Activated CD8-positive, alpha-beta memory T cell treated with anti-CD3 and anti-CD28 coated beads, Interleukin-2, amount 50 U/mL, for 1 hour (primary cell): ENCODE data around the gene LHFPL2.

Source experiments
- DNase-seq: peaks from one replicate; pipeline ENCODE4 v3.0.0-alpha.2; 2020; ENCODE audit errors: extremely low read depth

Gene LHFPL2

GRCh38 chr5:78504704-78505677, 143.6 kb downstream of the LHFPL2 start:
- DNase-seq, result no peak

GRCh38 chr5:78503958-78504653, 144.5 kb downstream of the LHFPL2 start:
- DNase-seq, result no peak

- DNase-seq, result no peak
These were observed 146.9 kb downstream of the LHFPL2 start for GRCh38 chr5:78501411-78502352.

GRCh38 chr5:78500871-78501270, 147.7 kb downstream of the LHFPL2 start:
- no peak for DNase-seq

- DNase-seq, result no peak
These were observed 148.5 kb downstream of the LHFPL2 start for GRCh38 chr5:78500028-78500427.

- no peak for DNase-seq
These were observed 149.1 kb downstream of the LHFPL2 start for GRCh38 chr5:78499485-78499884.

GRCh38 chr5:78497573-78498533, 150.7 kb downstream of the LHFPL2 start:
- no peak for DNase-seq

GRCh38 chr5:78496373-78496772, 152.2 kb downstream of the LHFPL2 start:
- no peak for DNase-seq

GRCh38 chr5:78495800-78496199, 152.8 kb downstream of the LHFPL2 start:
- DNase-seq, result no peak

GRCh38 chr5:78492650-78493049, 155.9 kb downstream of the LHFPL2 start:
- DNase-seq, result no peak

- DNase-seq, result no peak
These were observed 156.3 kb downstream of the LHFPL2 start for GRCh38 chr5:78492224-78492623.

- DNase-seq, result no peak
These were observed 157.7 kb downstream of the LHFPL2 start for GRCh38 chr5:78490709-78491485.

GRCh38 chr5:78487846-78488245, 160.7 kb downstream of the LHFPL2 start:
- no peak for DNase-seq

GRCh38 chr5:78486218-78486617, 162.4 kb downstream of the LHFPL2 start:
- no peak for DNase-seq

- DNase-seq, result no peak
These were observed 164.6 kb downstream of the LHFPL2 start for GRCh38 chr5:78483809-78484521.

- no peak for DNase-seq
These were observed 165.6 kb downstream of the LHFPL2 start for GRCh38 chr5:78482948-78483347.

GRCh38 chr5:78476795-78477194, 171.8 kb downstream of the LHFPL2 start:
- DNase-seq, result no peak

- DNase-seq, result no peak
These were observed 173.2 kb downstream of the LHFPL2 start for GRCh38 chr5:78475370-78475769.

- DNase-seq, result no peak
These were observed 174.8 kb downstream of the LHFPL2 start for GRCh38 chr5:78473751-78474150.
